ENCODE results near the gene NKD1.

GRCh38 chr16:50528820-50529219 is 19.4 kb upstream of the NKD1 start:
- TF ChIP-seq ZFX (IDR thresholded peaks at IDR 0.05) (no peak), SRF (IDR thresholded peaks at IDR 0.05; ENCODE audit: low read depth) (no peak), JUND (IDR thresholded peaks at IDR 0.05) (no peak)
- TF ChIP-seq, protein P1, sequence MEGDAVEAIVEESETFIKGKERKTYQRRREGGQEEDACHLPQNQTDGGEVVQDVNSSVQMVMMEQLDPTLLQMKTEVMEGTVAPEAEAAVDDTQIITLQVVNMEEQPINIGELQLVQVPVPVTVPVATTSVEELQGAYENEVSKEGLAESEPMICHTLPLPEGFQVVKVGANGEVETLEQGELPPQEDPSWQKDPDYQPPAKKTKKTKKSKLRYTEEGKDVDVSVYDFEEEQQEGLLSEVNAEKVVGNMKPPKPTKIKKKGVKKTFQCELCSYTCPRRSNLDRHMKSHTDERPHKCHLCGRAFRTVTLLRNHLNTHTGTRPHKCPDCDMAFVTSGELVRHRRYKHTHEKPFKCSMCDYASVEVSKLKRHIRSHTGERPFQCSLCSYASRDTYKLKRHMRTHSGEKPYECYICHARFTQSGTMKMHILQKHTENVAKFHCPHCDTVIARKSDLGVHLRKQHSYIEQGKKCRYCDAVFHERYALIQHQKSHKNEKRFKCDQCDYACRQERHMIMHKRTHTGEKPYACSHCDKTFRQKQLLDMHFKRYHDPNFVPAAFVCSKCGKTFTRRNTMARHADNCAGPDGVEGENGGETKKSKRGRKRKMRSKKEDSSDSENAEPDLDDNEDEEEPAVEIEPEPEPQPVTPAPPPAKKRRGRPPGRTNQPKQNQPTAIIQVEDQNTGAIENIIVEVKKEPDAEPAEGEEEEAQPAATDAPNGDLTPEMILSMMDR (IDR thresholded peaks at IDR 0.05 in 2 of 3, conservative IDR thresholded peaks at IDR 0.05 in 1 of 3; ENCODE audit: borderline replicate concordance in 1 of 3, insufficient read depth in 1 of 3, low read depth in 2 of 3, low read length in 2 of 3) = no peak
